GM12878 (cell line): ENCODE measurements around the gene TSHR. TPM values are rescaled to one million over a fixed set of nuclear protein-coding genes. Genes with fewer than 3 reads are reported as not detected.

ENCODE experiments used
- ATAC-seq: fragments of 200-7000 bp; cut with Tn5 transposase; 3 replicates; pipeline ENCODE4 v1.9.1; 2020; ENCODE audit warnings: mild to moderate bottlenecking, moderate library complexity
- BruUV-seq: library from RNA; stranded (reverse); fragments of 400-500 nt; replicated peaks from 2 replicates; lab custom pipeline; 2021; lab: Mats Ljungman, UMichigan
- CTCF ChIA-PET: fragments of 300-600 bp; sonication (Branson Sonifier 250); formaldehyde crosslinking; extraction: SDS; loops from one replicate; lab custom pipeline; 2021; ENCODE audit warnings: inconsistent platforms; lab: Yijun Ruan, JAX
- POLR2A ChIA-PET: fragments of 350-600 bp; formaldehyde crosslinking; extraction: SDS; loops from one replicate; lab custom pipeline; 2021; ENCODE audit warnings: inconsistent platforms; lab: Charles Lee
- RAD21 ChIA-PET: fragments of 300-600 bp; sonication (Branson Sonifier 250); formaldehyde crosslinking; loops from one replicate; lab custom pipeline; 2023; ENCODE audit warnings: antibody characterized with exemption; ENCODE audit not compliant: unreplicated experiment; lab: Charles Lee
- SMC1A ChIA-PET: fragments of 300-600 bp; sonication (Branson Sonifier 250); formaldehyde crosslinking; loops from one replicate; lab custom pipeline; 2023; ENCODE audit not compliant: unreplicated experiment, uncharacterized antibody; lab: Charles Lee
- DNase-seq: peaks from one replicate; pipeline ENCODE4 v3.0.0-alpha.2; 2011; ENCODE audit warnings: low read depth, low spot score
- FAIRE-seq: peaks from 3 replicates; lab custom pipeline; 2011; peaks lifted over from hg19 to GRCh38; lab: Jason Lieb, UNC
- H2AFZ ChIP-seq: 2 replicates; pipeline ENCODE4 v1.6.0; 2011; ENCODE audit warnings: low read depth, low read length, control low read depth; ENCODE audit not compliant: control insufficient read depth
- H3K27ac ChIP-seq: 2 replicates; pipeline ENCODE4 v1.5.1; 2011; ENCODE audit warnings: control low read depth; ENCODE audit not compliant: control insufficient read depth, insufficient read depth
- H3K27me3 ChIP-seq, 2 experiments: replicated peaks in 1 of 2; 2 replicates each; pipeline versions ENCODE4 v1.6.0 to v1.6.1; 2011; ENCODE audit warnings: low read length in 1 of 2; ENCODE audit not compliant: control insufficient read depth in 2 of 2, insufficient read depth in 2 of 2
- H3K36me3 ChIP-seq, 2 experiments: 2 replicates each; pipeline ENCODE4 v1.5.1; 2011; ENCODE audit warnings: low read length in 1 of 2; ENCODE audit not compliant: control insufficient read depth in 2 of 2, insufficient read depth in 2 of 2
- H3K4me1 ChIP-seq: 2 replicates; pipeline ENCODE4 v1.6.1; 2011; ENCODE audit warnings: mild to moderate bottlenecking, low read length, moderate library complexity, mixed read lengths; ENCODE audit not compliant: control insufficient read depth, insufficient read depth
- H3K4me2 ChIP-seq: 2 replicates; pipeline ENCODE4 v1.6.0; 2011; ENCODE audit warnings: control low read depth; ENCODE audit not compliant: control insufficient read depth, insufficient read depth
- H3K4me3 ChIP-seq: fragments of 200-600 bp; sonication (generic); 2 replicates; pipeline ENCODE4 v1.5.1; 2016
- H3K79me2 ChIP-seq: 2 replicates; pipeline ENCODE4 v1.6.0; 2011; ENCODE audit warnings: low read length; ENCODE audit not compliant: control insufficient read depth, insufficient read depth
- H3K9ac ChIP-seq: 2 replicates; pipeline ENCODE4 v1.8.0; 2011; ENCODE audit warnings: low read length, control low read depth, mixed read lengths; ENCODE audit not compliant: control insufficient read depth, insufficient read depth
- H3K9me3 ChIP-seq: replicated peaks from 3 replicates; pipeline ENCODE4 v1.5.1; 2011; ENCODE audit warnings: mild to moderate bottlenecking, low read length; ENCODE audit not compliant: control insufficient read depth, insufficient read depth
- H4K20me1 ChIP-seq: 2 replicates; pipeline ENCODE4 v1.6.0; 2011; ENCODE audit not compliant: control insufficient read depth, insufficient read depth
- CBFB ChIP-seq: IDR thresholded peaks from 2 replicates; pipeline ENCODE4 v1.6.1; 2016; ENCODE audit warnings: antibody characterized with exemption, low read depth
- HCFC1 ChIP-seq: fragments of 150-350 bp; IDR thresholded peaks from 2 replicates; pipeline ENCODE4 v1.6.1; 2014; ENCODE audit warnings: low read length
- IKZF2 ChIP-seq, 2 experiments: fragments of 450-650 bp; IDR thresholded peaks; 2 replicates each; pipeline ENCODE4 v1.6.1; 2017; ENCODE audit warnings: mild to moderate bottlenecking in 2 of 2, moderate library complexity in 2 of 2
- NR2C2 ChIP-seq: IDR thresholded peaks from 2 replicates; pipeline ENCODE4 v1.6.1; 2011; ENCODE audit warnings: borderline replicate concordance, low read depth; ENCODE audit not compliant: control insufficient read depth, insufficient read length
- PKNOX1 ChIP-seq: fragments of 450-650 bp; IDR thresholded peaks from 2 replicates; pipeline ENCODE4 v1.6.1; 2016; ENCODE audit warnings: mild to moderate bottlenecking
- POLR2A ChIP-seq: IDR thresholded peaks from 2 replicates; pipeline ENCODE4 v1.6.1; 2011; ENCODE audit warnings: low read depth, mild to moderate bottlenecking, low read length
- POU2F2 ChIP-seq: IDR thresholded peaks from 3 replicates; pipeline ENCODE4 v1.6.1; 2011; ENCODE audit warnings: low read depth, mild to moderate bottlenecking, low read length, borderline replicate concordance
- PRDM15 ChIP-seq: fragments of 450-650 bp; formaldehyde crosslinking; IDR thresholded peaks from 2 replicates; pipeline ENCODE4 v1.4.0; 2020; ENCODE audit warnings: mild to moderate bottlenecking, moderate library complexity
- RELA ChIP-seq: fragments of 450-650 bp; IDR thresholded peaks from 2 replicates; pipeline ENCODE4 v1.8.0; 2014; ENCODE audit warnings: borderline replicate concordance; ENCODE audit not compliant: partially characterized antibody
- RFX5 ChIP-seq: IDR thresholded peaks from 2 replicates; pipeline ENCODE4 v1.6.1; 2011; ENCODE audit warnings: low read depth, low read length, improper control_type of control experiment
- SMAD1 ChIP-seq: fragments of 450-650 bp; IDR thresholded peaks from 2 replicates; pipeline ENCODE4 v1.6.1; 2018; ENCODE audit warnings: mild to moderate bottlenecking, low read depth; ENCODE audit not compliant: partially characterized antibody
- SMARCA5 ChIP-seq: fragments of 450-650 bp; IDR thresholded peaks from 2 replicates; pipeline ENCODE4 v1.6.1; 2017; ENCODE audit warnings: mild to moderate bottlenecking
- SP1 ChIP-seq: IDR thresholded peaks from one replicate; pipeline ENCODE4 v1.6.1; 2011; ENCODE audit warnings: low read depth, low read length
- SREBF2 ChIP-seq: IDR thresholded peaks from 2 replicates; pipeline ENCODE4 v1.6.1; 2012; ENCODE audit warnings: mild to moderate bottlenecking, low read length
- SRF ChIP-seq, 2 experiments: IDR thresholded peaks; 2 replicates each; pipeline ENCODE4 v1.6.1; 2011; ENCODE audit warnings: low read depth in 2 of 2, low read length in 2 of 2, mild to moderate bottlenecking in 1 of 2, moderate library complexity in 1 of 2
- YY1 ChIP-seq: IDR thresholded peaks from 2 replicates; pipeline ENCODE4 v1.6.1; 2011; ENCODE audit warnings: low read depth, mild to moderate bottlenecking, low read length
- WGBS: methylation state at CpG from one replicate; pipeline ENCODE4 v1.1.6; 2016; ENCODE audit warnings: low lambda C conversion rate; ENCODE audit not compliant: insufficient replicate concordance, insufficient coverage; ENCODE audit errors: missing lambda C conversion rate; 5-methylcytosine and 5-hydroxymethylcytosine counted together
- in situ Hi-C: fragments of 300-500 bp; cut with MboI; formaldehyde crosslinking; loops from 9 replicates; pipeline ENCODE4 v1.14.3; 2018; ENCODE audit warnings: mixed read lengths
- intact Hi-C: fragments of 100-400 bp; cut with micrococcal nuclease; formaldehyde crosslinking; loops from one replicate; pipeline ENCODE4 v1.14.2; 2022; ENCODE audit not compliant: unreplicated experiment
- polyA plus RNA-seq, 11 experiments: library from polyadenylated mRNA; depleted of rRNA in 4 of 11; unstranded in 6 of 11; stranded (reverse) in 5 of 11; fragments of >200 nt; fragmentation: Nextera tagmentation in 4 of 11; fragmentation: Illumina TruSeq in 1 of 11; extraction: Ambion mirVana in 4 of 11; extraction: Trizol in 1 of 11; gene quantifications; 1 replicate in 1 of 11; 2 replicates in 10 of 11; pipeline versions ENCODE4 v1.2.1 to v1.2.3, GENCODE V29; 2011 to 2016; ENCODE audit warnings: inconsistent platforms in 2 of 11, missing spikeins in 2 of 11, low read depth in 1 of 11
- total RNA-seq, 4 experiments: library from RNA; depleted of rRNA in 3 of 4; stranded (reverse); fragments of >200 nt in 3 of 4; fragmentation: Illumina TruSeq in 1 of 4; extraction: Trizol in 1 of 4; gene quantifications; 2 replicates each; pipeline versions ENCODE4 v1.2.1 to v1.2.3, GENCODE V29; 2013 to 2021

Gene TSHR
- total and polyA plus RNA-seq, 10 of the 15 experiments (the other 5 are each of a cell fraction or from before 2014, with no cell fraction given), result 0.06 to 0.31 TPM; not detected in 8

- Histone ChIP-seq H3K36me3 (no peaks in the 10 kb centered on the region), H3K4me2 (no peak overlapping the region), H3K27me3 (no peaks in the 10 kb centered on the region), H2AFZ (no peak overlapping the region), H3K27ac (no peak overlapping the region), H3K9me3 (no peaks in the 10 kb centered on the region), H3K4me3 (no peak overlapping the region), H3K79me2 (no peaks in the 10 kb centered on the region), H3K9ac (no peak overlapping the region), H3K4me1 (no peaks in the 10 kb centered on the region), H4K20me1 (no peaks in the 10 kb centered on the region)
- FAIRE-seq (no peak), DNase-seq (no peak), ATAC-seq (no peak)
- ChIA-PET POLR2A (no interaction called here), CTCF (interaction anchor here (0.5 to 1.1 kb wide), 3 partner anchors 12 to 1558 kb away, joined by 3 to 4 read pairs (median 3); no protein-coding TSS in a partner anchor), RAD21 (no interaction called here), SMC1A (interaction anchor here (1.0 to 1.4 kb wide), 2 partner anchors 14 to 66 kb away, joined by 3 read pairs; no protein-coding TSS in a partner anchor)
- no TSS peak for BruUV-seq
- TF ChIP-seq SMAD1 (no peak), HCFC1 (no peak)
- intact Hi-C loops, result no loop called here
- in situ Hi-C loops, result no loop called here
These were observed 135.7 kb downstream of the TSHR start for GRCh38 chr14:81091139-81091538.

GRCh38 chr14:81091660-81092059, 136.2 kb downstream of the TSHR start:
- ChIA-PET CTCF (interaction anchor here (0.9 to 1.4 kb wide), 3 partner anchors 13 to 104 kb away, joined by 3 to 4 read pairs (median 3); no protein-coding TSS in a partner anchor), POLR2A (no interaction called here), SMC1A (interaction anchor here (1.0 to 1.4 kb wide), 2 partner anchors 13 to 67 kb away, joined by 3 read pairs; no protein-coding TSS in a partner anchor), RAD21 (no interaction called here)
- no peak for ATAC-seq
- no peak overlapping the region for H2AFZ ChIP-seq
- no peak for DNase-seq
- in situ Hi-C loops, result no loop called here
- BruUV-seq, result no TSS peak
- no peaks in the 10 kb centered on the region for H3K36me3 ChIP-seq
- H3K9me3 ChIP-seq, result no peaks in the 10 kb centered on the region
- WGBS, result 0% methylated on average over 1 of the region's 1 CpG
- no peaks in the 10 kb centered on the region for H3K4me1 ChIP-seq
- no peak overlapping the region for H3K4me3 ChIP-seq
- H3K4me2 ChIP-seq, result no peak overlapping the region
- TF ChIP-seq SREBF2 (no peak), NR2C2 (no peak), YY1 (no peak), SP1 (no peak), SRF (IDR thresholded peaks at IDR 0.05; ENCODE audit: low read depth in 2 of 2, low read length in 2 of 2) (no peak), SMARCA5 (no peak), POU2F2 (no peak), POLR2A (no peak), PKNOX1 (no peak), RFX5 (no peak), CBFB (no peak), RELA (no peak), PRDM15 (CRISPR knock-in tag) (no peak), IKZF2 (IDR thresholded peaks at IDR 0.05) (no peak)
- no peak overlapping the region for H3K27ac ChIP-seq
- no peaks in the 10 kb centered on the region for H3K27me3 ChIP-seq
- intact Hi-C loops, result no loop called here
- no peak for FAIRE-seq
- H3K9ac ChIP-seq, result no peak overlapping the region
- no peaks in the 10 kb centered on the region for H3K79me2 ChIP-seq
- no peaks in the 10 kb centered on the region for H4K20me1 ChIP-seq
